Non-pigmented ciliary epithelial cell (primary cell): ENCODE results near the gene PPP1R9B.

ENCODE experiments used
- DNase-seq: peaks from one replicate; pipeline ENCODE4 v3.0.0-alpha.2; 2010; ENCODE audit warnings: low read depth

The PPP1R9B gene

DNA sequence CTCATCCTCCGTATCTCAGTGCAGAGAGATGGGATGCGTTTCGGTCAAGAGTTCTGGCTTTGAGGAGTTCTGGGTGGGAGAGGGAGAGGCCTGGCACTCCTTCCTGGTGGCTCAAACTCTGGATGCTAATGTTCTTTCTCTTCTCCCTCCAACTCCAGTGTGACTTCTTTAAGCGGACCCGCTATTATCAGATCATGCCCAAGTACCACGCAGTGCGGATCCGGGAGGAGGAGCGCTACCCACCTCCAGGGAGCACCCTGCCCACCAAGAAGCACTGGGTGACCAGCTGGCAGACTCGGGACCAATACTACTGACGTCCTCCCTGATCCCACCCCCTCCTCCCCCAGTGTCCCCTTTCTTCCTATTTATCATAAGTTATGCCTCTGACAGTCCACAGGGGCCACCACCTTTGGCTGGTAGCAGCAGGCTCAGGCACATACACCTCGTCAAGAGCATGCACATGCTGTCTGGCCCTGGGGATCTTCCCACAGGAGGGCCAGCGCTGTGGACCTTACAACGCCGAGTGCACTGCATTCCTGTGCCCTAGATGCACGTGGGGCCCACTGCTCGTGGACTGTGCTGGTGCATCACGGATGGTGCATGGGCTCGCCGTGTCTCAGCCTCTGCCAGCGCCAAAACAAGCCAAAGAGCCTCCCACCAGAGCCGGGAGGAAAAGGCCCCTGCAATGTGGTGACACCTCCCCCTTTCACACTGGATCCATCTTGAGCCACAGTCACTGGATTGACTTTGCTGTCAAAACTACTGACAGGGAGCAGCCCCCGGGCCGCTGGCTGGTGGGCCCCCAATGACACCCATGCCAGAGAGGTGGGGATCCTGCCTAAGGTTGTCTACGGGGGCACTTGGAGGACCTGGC lies 61.3 kb downstream of the PPP1R9B start:
- DNase-seq, result no peak

- DNase-seq, result no peak
Observed at GRCh38 chr17:50087912-50088405, 62.5 kb downstream of the PPP1R9B start.

- DNase-seq, result no peak
Observed at GRCh38 chr17:50087246-50087911, 63.1 kb downstream of the PPP1R9B start.
